K562 (cell line): ENCODE results near the gene APC2. TPM values are rescaled to one million over a fixed set of nuclear protein-coding genes. Genes with fewer than 3 reads are reported as not detected.
"Not testable (repeated sequence)": the region's sequence is repeated elsewhere in the genome, so short reads cannot be mapped to it uniquely, and the experiment has no call there.

ENCODE experiments used
- ATAC-seq: fragments of 200-7000 bp; cut with Tn5 transposase; 3 replicates; pipeline ENCODE4 v1.9.1; 2020; ENCODE audit warnings: moderate library complexity
- BruUV-seq: library from RNA; stranded (reverse); fragments of 400-500 nt; replicated peaks from 2 replicates; lab custom pipeline; 2021; lab: Mats Ljungman, UMichigan
- CTCF ChIA-PET: fragments of 300-600 bp; formaldehyde crosslinking; extraction: SDS; loops from one replicate; lab custom pipeline; 2021; ENCODE audit warnings: low intra/inter-chr PET ratio; lab: Yijun Ruan, JAX
- POLR2A ChIA-PET: fragments of 300-600, 350-650 bp; sonication (Branson Sonifier 250); formaldehyde crosslinking; extraction: SDS; loops from one replicate; lab custom pipeline; 2021; ENCODE audit warnings: antibody characterized with exemption, inconsistent platforms; lab: Yijun Ruan, JAX
- DNase-seq, 4 experiments: peaks; one replicate each; pipeline versions ENCODE4 v3.0.0 to v3.0.0-alpha.2; 2011 to 2018; ENCODE audit warnings: low spot score in 3 of 4, mixed read lengths in 3 of 4; ENCODE audit errors: extremely low read depth in 1 of 4
- FAIRE-seq: peaks from 2 replicates; lab custom pipeline; 2011; peaks lifted over from hg19 to GRCh38; lab: Jason Lieb, UNC
- H2AFZ ChIP-seq: 2 replicates; pipeline ENCODE4 v1.6.0; 2011; ENCODE audit warnings: low read depth, low read length, control low read depth, inconsistent platforms
- H3K27ac ChIP-seq: fragments of 200-600 bp; 3 replicates; pipeline ENCODE4 v1.8.0; 2011; ENCODE audit warnings: low read depth, mild to moderate bottlenecking, control low read depth, inconsistent platforms, low read length, moderate library complexity, mixed read lengths; ENCODE audit errors: extremely low read depth
- H3K27me3 ChIP-seq, 2 experiments: fragments of 300-600 bp in 1 of 2; 2 replicates in 1 of 2; 3 replicates in 1 of 2; pipeline versions ENCODE4 v1.6.0 to v1.8.0; 2011; ENCODE audit warnings: inconsistent platforms in 2 of 2, low read length in 2 of 2, mild to moderate bottlenecking in 1 of 2, mixed read lengths in 1 of 2, moderate library complexity in 1 of 2; ENCODE audit not compliant: control insufficient read depth in 2 of 2, insufficient read depth in 2 of 2
- H3K36me3 ChIP-seq: fragments of 300-600 bp; 3 replicates; pipeline ENCODE4 v1.8.0; 2011; ENCODE audit warnings: mild to moderate bottlenecking, low read length, inconsistent platforms; ENCODE audit not compliant: control insufficient read depth, insufficient read depth
- H3K4me1 ChIP-seq, 2 experiments: fragments of 200-600 bp in 1 of 2; replicated peaks in 1 of 2; 2 replicates in 1 of 2; 3 replicates in 1 of 2; pipeline versions ENCODE4 v1.5.1 to v1.8.0; 2011; ENCODE audit warnings: inconsistent platforms in 2 of 2, low read length in 2 of 2, mild to moderate bottlenecking in 1 of 2, mixed read lengths in 1 of 2, moderate library complexity in 1 of 2; ENCODE audit not compliant: control insufficient read depth in 2 of 2, insufficient read depth in 2 of 2
- H3K4me2 ChIP-seq: 2 replicates; pipeline ENCODE4 v1.6.1; 2011; ENCODE audit warnings: low read length, control low read depth, inconsistent platforms, mixed read lengths; ENCODE audit not compliant: insufficient read depth
- H3K4me3 ChIP-seq: fragments of 200-600 bp; sonication (generic), shearing (Covaris generic); 2 replicates; pipeline ENCODE4 v1.5.1; 2016; ENCODE audit warnings: control low read depth, inconsistent platforms
- H3K79me2 ChIP-seq: fragments of 200-600 bp; 3 replicates; pipeline ENCODE4 v1.8.0; 2011; ENCODE audit warnings: low read length, inconsistent platforms; ENCODE audit not compliant: control insufficient read depth, insufficient read depth
- H3K9ac ChIP-seq, 2 experiments: 2 replicates each; pipeline versions ENCODE4 v1.6.0 to v1.6.1; 2011; ENCODE audit warnings: low read depth in 2 of 2, low read length in 2 of 2, control low read depth in 1 of 2, inconsistent platforms in 1 of 2, mild to moderate bottlenecking in 1 of 2, mixed read lengths in 1 of 2; ENCODE audit not compliant: insufficient read depth in 1 of 2
- H3K9me1 ChIP-seq: one replicate; pipeline ENCODE4 v1.6.0; 2011; ENCODE audit warnings: inconsistent platforms, mild to moderate bottlenecking, low read length, moderate library complexity; ENCODE audit not compliant: control insufficient read depth, insufficient read depth
- H3K9me3 ChIP-seq: replicated peaks from 2 replicates; pipeline ENCODE4 v1.5.1; 2011; ENCODE audit warnings: low read depth, low read length, inconsistent platforms; ENCODE audit not compliant: control insufficient read depth, insufficient read depth
- H4K20me1 ChIP-seq: replicated peaks from 2 replicates; pipeline ENCODE4 v1.6.1; 2011; ENCODE audit warnings: low read length, inconsistent platforms, mixed read lengths; ENCODE audit not compliant: control insufficient read depth, insufficient read depth
- CXXC5 ChIP-seq: fragments of 250-450 bp; sonication (Bioruptor Pico); IDR thresholded peaks from 2 replicates; pipeline ENCODE4 v1.8.0; 2022; ENCODE audit warnings: inconsistent platforms, mild to moderate bottlenecking, moderate library complexity
- ELF2 ChIP-seq: fragments of 250-450 bp; sonication (Bioruptor Pico); IDR thresholded peaks from 2 replicates; pipeline ENCODE4 v1.5.0; 2021; ENCODE audit warnings: mild to moderate bottlenecking
- GABPA ChIP-seq: fragments of 200-800 bp; sonication (Bioruptor generic); conservative IDR thresholded peaks from 2 replicates; pipeline ENCODE4 v1.6.1; 2016; ENCODE audit warnings: low read depth, missing genetic modification characterization, missing compliant biosample characterization
- HDAC1 ChIP-seq, 2 experiments: fragments of 450-650 bp; IDR thresholded peaks; 2 replicates each; pipeline ENCODE4 v1.6.1; 2016 to 2017; ENCODE audit warnings: inconsistent platforms in 1 of 2, mild to moderate bottlenecking in 1 of 2, moderate library complexity in 1 of 2
- MAZ ChIP-seq, 2 experiments: fragments of 450-650 bp in 1 of 2; sonication (generic) in 1 of 2; formaldehyde crosslinking; IDR thresholded peaks in 1 of 2; conservative IDR thresholded peaks in 1 of 2; 2 replicates each; pipeline versions ENCODE4 v1.4.0 to v1.5.0; 2020; ENCODE audit warnings: mild to moderate bottlenecking in 1 of 2, missing genetic modification reagents in 1 of 2
- MEIS2 ChIP-seq: fragments of 450-650 bp; IDR thresholded peaks from 2 replicates; pipeline ENCODE4 v1.6.1; 2014; ENCODE audit warnings: mild to moderate bottlenecking; ENCODE audit not compliant: partially characterized antibody
- MNT ChIP-seq, 2 experiments: fragments of 450-650 bp; conservative IDR thresholded peaks; 2 replicates each; pipeline ENCODE4 v1.6.1; 2017; ENCODE audit warnings: mild to moderate bottlenecking in 2 of 2, moderate library complexity in 2 of 2
- NRF1 ChIP-seq, 2 experiments: fragments of 450-650 bp; IDR thresholded peaks in 1 of 2; conservative IDR thresholded peaks in 1 of 2; 2 replicates each; pipeline ENCODE4 v1.6.1; 2014; ENCODE audit warnings: mild to moderate bottlenecking in 2 of 2
- PHF8 ChIP-seq: fragments of 200-600 bp; sonication (generic); IDR thresholded peaks from 2 replicates; pipeline ENCODE4 v1.6.1; 2012; ENCODE audit warnings: mixed run types, mild to moderate bottlenecking, inconsistent platforms, low read length, moderate library complexity, borderline replicate concordance
- POLR2A ChIP-seq: fragments of 450-650 bp; conservative IDR thresholded peaks from 2 replicates; pipeline ENCODE4 v1.6.1; 2016
- RBBP5 ChIP-seq: fragments of 200-600 bp; sonication (generic); IDR thresholded peaks from 2 replicates; pipeline ENCODE4 v1.6.1; 2012; ENCODE audit warnings: borderline replicate concordance, mild to moderate bottlenecking, low read length, control low read depth, inconsistent platforms; ENCODE audit not compliant: insufficient read depth, poor library complexity, severe bottlenecking
- SAP30 ChIP-seq: fragments of 200-600 bp; sonication (generic); IDR thresholded peaks from 2 replicates; pipeline ENCODE4 v1.6.1; 2012; ENCODE audit warnings: borderline replicate concordance, low read depth, mild to moderate bottlenecking, moderate library complexity, low read length, control low read depth, inconsistent platforms; ENCODE audit not compliant: insufficient read depth, poor library complexity, severe bottlenecking
- SUPT5H ChIP-seq: fragments of 450-650 bp; IDR thresholded peaks from 2 replicates; pipeline ENCODE4 v1.6.1; 2016
- ZKSCAN8 ChIP-seq: fragments of 200-800 bp; sonication (Bioruptor generic); IDR thresholded peaks from 2 replicates; pipeline ENCODE4 v1.6.1; 2016; ENCODE audit warnings: missing genetic modification characterization, missing compliant biosample characterization
- ZNF277 ChIP-seq: fragments of 250-450 bp; sonication (Bioruptor Pico); IDR thresholded peaks from 2 replicates; pipeline ENCODE4 v1.8.0; 2022; ENCODE audit warnings: inconsistent platforms, mild to moderate bottlenecking, moderate library complexity, borderline replicate concordance
- WGBS: fragments of 100-300 bp; shearing (Covaris generic); methylation state at CpG from one replicate; pipeline ENCODE4 v1.1.6; 2016; ENCODE audit warnings: low coverage, mixed read lengths; ENCODE audit not compliant: insufficient coverage; ENCODE audit errors: missing lambda C conversion rate; 5-methylcytosine and 5-hydroxymethylcytosine counted together
- in situ Hi-C: fragments of 300-500 bp; cut with MboI; formaldehyde crosslinking; loops from 4 replicates; pipeline ENCODE4 v1.15.0; 2018; ENCODE audit warnings: inconsistent platforms, mixed read lengths
- intact Hi-C: fragments of 100-400 bp; cut with micrococcal nuclease; formaldehyde crosslinking; loops from 2 replicates; pipeline ENCODE4 v1.14.2; 2022
- polyA plus RNA-seq, 8 experiments: library from polyadenylated mRNA; depleted of rRNA in 4 of 8; stranded (reverse) in 5 of 8; unstranded in 3 of 8; fragments of >200 nt; fragmentation: Nextera tagmentation in 2 of 8; fragmentation: Illumina TruSeq in 1 of 8; extraction: Ambion mirVana in 2 of 8; extraction: Trizol in 1 of 8; gene quantifications; 2 replicates each; pipeline versions ENCODE4 v1.2.1 to v1.2.3, GENCODE V29; 2011 to 2014; ENCODE audit warnings: inconsistent platforms in 1 of 8, missing spikeins in 1 of 8
- total RNA-seq, 7 experiments: library from RNA; depleted of rRNA in 6 of 7; stranded (reverse); fragments of >200 nt in 6 of 7; fragmentation: Illumina TruSeq in 2 of 7; extraction: Trizol in 2 of 7; gene quantifications; 2 replicates each; pipeline versions ENCODE4 v1.2.1 to v1.2.3, GENCODE V29; 2011 to 2021; ENCODE audit warnings: low replicate concordance in 1 of 7

The APC2 gene
- total and polyA plus RNA-seq, 9 of the 15 experiments (the other 6 are each of a cell fraction or from before 2014, with no cell fraction given) = 0.01 to 0.40 (median 0.05) TPM; not detected in 3

GRCh38 chr19:1438933-1439354 is 11.0 kb upstream of the APC2 start (continued):
- no peak for TF ChIP-seq ZNF277 (CRISPR knock-in tag)
- no peak for TF ChIP-seq ZKSCAN8 (CRISPR knock-in tag)

- H2AFZ ChIP-seq, BruUV-seq, FAIRE-seq, H3K27me3 ChIP-seq, H3K9me1 ChIP-seq, H3K9me3 ChIP-seq, CTCF ChIA-PET, in situ Hi-C loops: not testable (repeated sequence)
- peaks cover 50 to 88% of the 10 kb centered on the region in 2 experiments for H3K4me1 ChIP-seq
- H3K27ac ChIP-seq = peak overlapping the region; percentile 90
- H4K20me1 ChIP-seq = peaks cover 29% of the 10 kb centered on the region
- peak overlapping the region; percentile 93 to 100 for H3K9ac ChIP-seq
- peaks cover 52% of the 10 kb centered on the region for H3K79me2 ChIP-seq
- POLR2A ChIA-PET = interaction anchor here (0.7 to 1.8 kb wide), 14 partner anchors 9 to 171 kb away, joined by 3 to 7 read pairs (median 3); partner anchors contain the start of gene CIRBP
- intact Hi-C loops = loop anchor here (10.0 kb wide), 1 partner anchor 165 kb away; the partner anchor contains the start of gene FAM174C
- peak overlapping the region; percentile 70 for H3K4me3 ChIP-seq
- H3K4me2 ChIP-seq = peak overlapping the region; percentile 97
- peak; percentile 36 for ATAC-seq
- peak in 1 of 4 experiments; percentile 47 for DNase-seq
- H3K36me3 ChIP-seq = peaks cover 49% of the 10 kb centered on the region
- 10% methylated on average over 52 of the region's 57 CpGs for WGBS
- peak; percentile 60 for TF ChIP-seq MEIS2
- peak; percentile 43 for TF ChIP-seq SAP30
- 0 out of 2 replicates have a peak, but pooled peaks have one; percentile 0 for TF ChIP-seq SUPT5H
- peak; percentile 60 for TF ChIP-seq CXXC5 (CRISPR knock-in tag)
- TF ChIP-seq GABPA (tag) = peak; percentile 66
- peak in 1 of 2 experiments; percentile 51; a peak in 3 of 4 replicates for TF ChIP-seq MNT (conservative IDR thresholded peaks at IDR 0.05)
- TF ChIP-seq POLR2A = peak; percentile 48
- TF ChIP-seq RBBP5 = peak; percentile 44
- peak in 1 of 2 experiments; percentile 40; a peak in 2 of 4 replicates for TF ChIP-seq MAZ (CRISPR knock-in tag; conservative IDR thresholded peaks at IDR 0.05 in 1 of 2, IDR thresholded peaks at IDR 0.05 in 1 of 2)
- TF ChIP-seq HDAC1 (IDR thresholded peaks at IDR 0.05) = peak in 1 of 2 experiments; percentile 75; a peak in 2 of 4 replicates
- TF ChIP-seq ELF2 (CRISPR knock-in tag) = 0 out of 2 replicates have a peak, but pooled peaks have one; percentile 43
- TF ChIP-seq NRF1 (conservative IDR thresholded peaks at IDR 0.05 in 1 of 2, IDR thresholded peaks at IDR 0.05 in 1 of 2) = peak; percentile 95
- TF ChIP-seq PHF8 = peak; percentile 19; the same call in 1 of the 2 replicates
These were observed 10.2 kb upstream of the APC2 start for GRCh38 chr19:1439525-1440417.
